ENCODE results near the gene UBFD1.

DNA sequence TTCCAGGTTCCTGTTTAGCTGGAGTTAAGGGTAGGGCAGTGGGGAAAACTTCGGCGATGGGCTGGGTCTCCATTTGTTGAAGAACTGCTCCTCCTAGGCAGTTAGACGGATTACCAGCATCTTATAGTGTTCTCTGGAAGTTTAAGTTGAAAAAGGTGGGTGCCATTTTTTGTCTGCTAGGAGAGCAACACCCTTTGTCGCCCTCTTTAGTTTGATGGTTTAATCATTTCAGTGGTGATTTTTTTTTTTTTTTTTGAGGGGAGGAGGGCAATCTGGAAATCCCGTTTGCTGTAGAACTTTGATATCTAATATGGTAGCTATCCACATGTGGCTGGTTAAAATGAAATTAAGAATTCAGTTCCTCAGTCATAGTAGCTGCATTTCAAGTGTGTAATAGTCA, 4.1 kb downstream of the UBFD1 start:
- TF ChIP-seq CTCF (IDR thresholded peaks at IDR 0.05) (no peak), POLR2A (IDR thresholded peaks at IDR 0.05) (no peak)

Measured in body of pancreas (tissue), 4 donors.